CD4-positive, alpha-beta T cell treated with Interleukin-21 for 1 hour (primary cell): ENCODE measurements around the gene SLC25A4.
A peak's percentile ranks its signal among the peaks of the same experiment; 100 is the strongest.
"Not testable (repeated sequence)": the region's sequence is repeated elsewhere in the genome, so short reads cannot be mapped to it uniquely, and the experiment has no call there.

Source experiments
- DNase-seq: peaks from one replicate; pipeline ENCODE4 v3.0.0-alpha.2; 2020

Gene SLC25A4

GRCh38 chr4:185142912-185143600, at the start of gene SLC25A4:
SLC25A4 (plus strand) TSS chr4:185143266; CDS start chr4:185143373, 107 bp downstream.
- DNase-seq: peak; percentile 88

- no peak for DNase-seq
Measured at GRCh38 chr4:185093603-185094002, 49.5 kb upstream of the SLC25A4 start.

GRCh38 chr4:185096032-185096653, 46.9 kb upstream of the SLC25A4 start:
- peak; percentile 39 for DNase-seq

GRCh38 chr4:185098474-185098873, 44.6 kb upstream of the SLC25A4 start:
- no peak for DNase-seq

GRCh38 chr4:185099024-185099682, 43.9 kb upstream of the SLC25A4 start:
- no peak for DNase-seq

GRCh38 chr4:185099940-185100339, 43.1 kb upstream of the SLC25A4 start:
- no peak for DNase-seq

- DNase-seq: no peak
Measured at GRCh38 chr4:185100423-185100822, 42.6 kb upstream of the SLC25A4 start.

- no peak for DNase-seq
Measured at GRCh38 chr4:185101354-185101890, 41.6 kb upstream of the SLC25A4 start.

GRCh38 chr4:185104733-185105132, 38.3 kb upstream of the SLC25A4 start:
- DNase-seq: no peak

- no peak for DNase-seq
Measured at GRCh38 chr4:185106353-185106752, 36.7 kb upstream of the SLC25A4 start.

- not testable (repeated sequence) for DNase-seq
Measured at GRCh38 chr4:185107574-185107973, 35.5 kb upstream of the SLC25A4 start.

- DNase-seq: no peak
Measured at GRCh38 chr4:185108185-185108584, 34.9 kb upstream of the SLC25A4 start.

GRCh38 chr4:185108669-185109068, 34.4 kb upstream of the SLC25A4 start:
- no peak for DNase-seq

- DNase-seq: no peak
Measured at GRCh38 chr4:185109736-185110135, 33.3 kb upstream of the SLC25A4 start.

- no peak for DNase-seq
Measured at GRCh38 chr4:185110375-185110823, 32.7 kb upstream of the SLC25A4 start.

- DNase-seq: no peak
Measured at GRCh38 chr4:185112104-185112503, 31.0 kb upstream of the SLC25A4 start.

GRCh38 chr4:185113340-185113739, 29.7 kb upstream of the SLC25A4 start:
- DNase-seq: no peak

- no peak for DNase-seq
Measured at GRCh38 chr4:185115827-185116232, 27.2 kb upstream of the SLC25A4 start.

- no peak for DNase-seq
Measured at GRCh38 chr4:185117300-185117934, 25.6 kb upstream of the SLC25A4 start.

- no peak for DNase-seq
Measured at GRCh38 chr4:185118876-185119275, 24.2 kb upstream of the SLC25A4 start.

GRCh38 chr4:185119467-185119866, 23.6 kb upstream of the SLC25A4 start:
- DNase-seq: not testable (repeated sequence)

- no peak for DNase-seq
Measured at GRCh38 chr4:185119927-185120630, 23.0 kb upstream of the SLC25A4 start.

- no peak for DNase-seq
Measured at GRCh38 chr4:185120631-185120946, 22.5 kb upstream of the SLC25A4 start.
